ENCODE results near the gene USP35.

The USP35 gene

GRCh38 chr11:78237293-78238046 lies 48.8 kb downstream of the USP35 start:
- no peak for DNase-seq (ENCODE audit: low read depth)

GRCh38 chr11:78239781-78240180 lies 51.1 kb downstream of the USP35 start:
- DNase-seq (ENCODE audit: low read depth), result no peak

GRCh38 chr11:78241475-78241874 lies 52.8 kb downstream of the USP35 start:
- DNase-seq (ENCODE audit: low read depth), result no peak

- no peak for DNase-seq (ENCODE audit: low read depth)
These were observed 55.4 kb downstream of the USP35 start for GRCh38 chr11:78244080-78244479.

- no peak for DNase-seq (ENCODE audit: low read depth)
These were observed 56.0 kb downstream of the USP35 start for GRCh38 chr11:78244546-78245255.

- DNase-seq (ENCODE audit: low read depth), result no peak
These were observed 59.5 kb downstream of the USP35 start for GRCh38 chr11:78248191-78248590.

- no peak for DNase-seq (ENCODE audit: low read depth)
These were observed 60.2 kb downstream of the USP35 start for GRCh38 chr11:78248903-78249302.

GRCh38 chr11:78250099-78250498 lies 61.4 kb downstream of the USP35 start:
- DNase-seq (ENCODE audit: low read depth), result no peak

GRCh38 chr11:78251083-78251775 lies 62.5 kb downstream of the USP35 start:
- no peak for DNase-seq (ENCODE audit: low read depth)

- no peak for DNase-seq (ENCODE audit: low read depth)
These were observed 65.1 kb downstream of the USP35 start for GRCh38 chr11:78253797-78254196.

GRCh38 chr11:78254268-78254667 lies 65.5 kb downstream of the USP35 start:
- DNase-seq (ENCODE audit: low read depth), result no peak

GRCh38 chr11:78255919-78256318 lies 67.2 kb downstream of the USP35 start:
- DNase-seq (ENCODE audit: low read depth), result no peak

- no peak for DNase-seq (ENCODE audit: low read depth)
These were observed 68.2 kb downstream of the USP35 start for GRCh38 chr11:78256962-78257361.

- DNase-seq (ENCODE audit: low read depth), result no peak
These were observed 68.9 kb downstream of the USP35 start for GRCh38 chr11:78257654-78258053.

- DNase-seq (ENCODE audit: low read depth), result no peak
These were observed 71.2 kb downstream of the USP35 start for GRCh38 chr11:78259777-78260487.

- DNase-seq (ENCODE audit: low read depth), result no peak
These were observed 72.6 kb downstream of the USP35 start for GRCh38 chr11:78261367-78261766.

GRCh38 chr11:78261828-78262227 lies 73.1 kb downstream of the USP35 start:
- no peak for DNase-seq (ENCODE audit: low read depth)

- DNase-seq (ENCODE audit: low read depth), result no peak
These were observed 73.5 kb downstream of the USP35 start for GRCh38 chr11:78262238-78262637.

- no peak for DNase-seq (ENCODE audit: low read depth)
These were observed 74.0 kb downstream of the USP35 start for GRCh38 chr11:78262691-78263090.

All from activated T-cell treated with anti-CD3 and anti-CD28 coated beads for 24 hours (primary cell).